GM19467 (cell line): ENCODE results near the gene RBM34.
A peak's percentile ranks its signal among the peaks of the same experiment; 100 is the strongest.

ENCODE experiments used
- ATAC-seq: cut with Tn5 transposase; IDR thresholded peaks from one replicate; pipeline ENCODE4 v1.9.1; 2021; ENCODE audit warnings: mild to moderate bottlenecking, moderate library complexity; ENCODE audit not compliant: unreplicated experiment

RBM34 gene

DNA sequence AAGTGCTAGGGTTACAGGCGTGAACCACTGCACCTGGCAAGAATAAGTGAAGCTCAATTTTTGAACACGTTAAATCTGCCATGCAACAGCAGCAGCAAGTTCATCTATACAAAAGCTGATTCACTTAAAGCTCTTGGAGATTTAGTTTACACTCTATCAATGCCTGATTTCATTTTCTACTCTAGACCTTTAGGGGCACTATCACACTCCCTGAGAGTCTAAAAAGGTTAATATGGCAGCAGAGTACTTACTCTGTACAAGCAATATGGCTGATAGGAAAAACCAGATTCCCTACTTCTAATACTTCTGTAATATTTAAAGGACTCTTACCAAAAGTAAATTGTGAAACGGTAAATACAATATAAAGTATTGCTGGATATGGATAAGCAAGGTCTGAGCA is 4.8 kb downstream of the RBM34 start:
- no peak for ATAC-seq

DNA sequence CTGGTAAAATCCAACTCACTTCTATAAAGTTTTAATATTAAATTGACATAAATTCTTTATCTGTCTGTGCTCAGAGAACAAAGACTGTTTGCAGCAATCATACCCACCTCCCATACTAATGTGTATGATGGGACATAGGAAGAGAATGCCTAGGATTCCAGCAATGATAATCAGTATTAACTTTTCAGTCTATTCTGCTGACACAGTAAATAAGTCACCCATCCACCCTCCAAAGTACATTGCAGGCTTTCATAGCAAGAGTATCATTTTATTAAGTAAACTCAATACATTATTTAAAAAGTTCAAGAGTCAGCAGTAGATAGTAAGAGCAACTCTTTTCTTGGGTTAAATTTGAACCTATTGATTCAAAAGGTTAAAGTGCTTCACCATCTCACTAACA is 8.8 kb downstream of the RBM34 start:
- ATAC-seq: no peak

- no peak for ATAC-seq
Measured at GRCh38 chr1:235151033-235151432, 10.0 kb downstream of the RBM34 start.

DNA sequence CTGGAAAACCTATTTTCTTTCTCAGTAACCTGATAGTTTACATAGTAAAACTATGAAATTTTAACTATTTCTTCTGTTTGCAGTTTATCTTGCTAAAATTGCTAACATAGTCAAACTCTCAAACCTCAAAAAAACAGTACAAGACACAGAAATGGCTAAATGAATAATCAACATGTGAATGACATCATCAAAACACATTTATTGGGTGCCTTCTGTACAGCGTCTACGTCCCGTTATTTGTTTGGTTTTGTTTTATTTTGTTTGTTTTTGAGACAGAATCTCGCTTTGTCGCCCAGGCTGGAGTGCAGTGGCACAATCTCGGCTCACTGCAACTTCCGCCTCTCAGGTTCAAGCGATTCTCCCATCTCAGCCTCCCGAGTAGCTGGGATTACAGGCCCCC is 11.2 kb downstream of the RBM34 start:
- no peak for ATAC-seq

- ATAC-seq: no peak
Measured at GRCh38 chr1:235147269-235147668, 13.8 kb downstream of the RBM34 start.

DNA sequence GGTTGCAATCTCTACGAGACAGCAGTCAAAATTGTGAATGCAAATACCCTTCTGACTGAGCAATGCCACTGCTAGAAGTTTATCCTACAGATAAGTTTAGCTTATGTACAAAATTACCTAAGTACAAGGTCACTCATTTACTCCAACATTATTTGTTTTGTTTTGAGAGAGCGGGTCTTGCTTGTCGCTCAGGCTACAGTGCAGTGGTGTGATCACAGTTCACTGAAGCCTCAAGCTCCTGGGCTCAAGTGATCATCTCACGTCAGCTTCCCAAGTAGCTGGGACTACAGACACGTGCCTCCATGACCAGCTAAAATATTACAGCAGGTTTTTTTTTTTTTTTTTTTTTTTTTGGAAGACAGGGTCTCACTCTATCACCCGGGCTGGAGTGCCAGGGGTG is 15.4 kb downstream of the RBM34 start:
- ATAC-seq: no peak

DNA sequence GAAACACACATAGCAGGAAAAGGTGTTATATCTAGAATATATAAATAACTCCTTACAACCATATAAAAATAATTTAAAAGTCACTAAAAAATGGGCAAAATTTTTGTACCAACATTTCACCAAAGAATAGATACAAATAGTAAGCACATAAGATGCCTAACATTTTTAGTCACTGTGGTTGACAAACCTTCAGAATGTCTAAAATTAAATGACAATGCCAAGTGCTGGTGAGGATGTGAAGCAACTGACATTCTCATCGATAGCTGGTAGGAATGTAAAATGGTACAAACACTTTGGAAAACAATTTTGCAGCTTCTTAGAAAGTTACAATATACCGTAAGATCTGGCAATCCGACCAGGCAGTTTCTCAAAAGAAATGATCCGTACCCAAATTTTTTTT is 18.1 kb downstream of the RBM34 start:
- no peak for ATAC-seq

- ATAC-seq: no peak
Measured at GRCh38 chr1:235139315-235139714, 21.7 kb downstream of the RBM34 start.

GRCh38 chr1:235138821-235139220 is 22.2 kb downstream of the RBM34 start:
- no peak for ATAC-seq

DNA sequence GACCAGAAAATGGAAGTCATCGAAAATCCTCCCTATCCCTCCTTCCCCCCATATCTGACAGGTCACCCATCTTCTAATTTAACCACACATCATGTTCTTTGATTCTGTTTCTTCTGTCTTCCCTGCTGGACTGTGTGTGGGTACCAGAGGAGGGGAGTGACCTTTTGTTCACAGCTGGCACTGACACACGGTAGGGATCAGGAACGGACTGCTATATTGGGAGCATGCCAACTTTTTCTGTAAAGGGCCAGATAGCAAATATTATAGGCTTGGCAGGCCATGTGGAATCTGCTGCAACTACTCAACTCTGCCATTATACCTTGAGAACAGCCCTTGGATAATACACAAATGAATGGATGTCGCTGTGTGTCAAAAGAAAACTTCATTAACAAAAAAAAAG is 24.9 kb downstream of the RBM34 start:
- no peak for ATAC-seq

GRCh38 chr1:235134171-235134570 is 26.9 kb downstream of the RBM34 start:
- ATAC-seq: no peak

DNA sequence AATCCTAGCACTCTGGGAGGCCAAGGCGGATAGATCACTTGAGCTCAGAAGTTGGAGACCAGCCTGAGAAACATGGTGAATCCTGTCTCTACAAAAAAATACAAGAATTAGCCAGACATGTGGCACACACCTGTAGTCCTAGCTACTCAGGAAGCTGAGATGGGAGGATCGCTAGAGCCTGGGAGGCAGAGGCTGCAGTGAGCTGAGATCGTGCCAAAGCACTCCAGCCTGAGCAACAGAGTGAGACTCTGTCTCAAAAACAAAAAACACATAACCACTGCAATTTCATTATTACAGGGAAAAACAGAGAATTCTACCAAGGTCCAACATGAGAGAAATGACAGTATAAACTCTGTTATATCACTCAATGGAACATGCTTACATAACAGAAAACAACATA is 28.0 kb downstream of the RBM34 start:
- ATAC-seq: no peak

DNA sequence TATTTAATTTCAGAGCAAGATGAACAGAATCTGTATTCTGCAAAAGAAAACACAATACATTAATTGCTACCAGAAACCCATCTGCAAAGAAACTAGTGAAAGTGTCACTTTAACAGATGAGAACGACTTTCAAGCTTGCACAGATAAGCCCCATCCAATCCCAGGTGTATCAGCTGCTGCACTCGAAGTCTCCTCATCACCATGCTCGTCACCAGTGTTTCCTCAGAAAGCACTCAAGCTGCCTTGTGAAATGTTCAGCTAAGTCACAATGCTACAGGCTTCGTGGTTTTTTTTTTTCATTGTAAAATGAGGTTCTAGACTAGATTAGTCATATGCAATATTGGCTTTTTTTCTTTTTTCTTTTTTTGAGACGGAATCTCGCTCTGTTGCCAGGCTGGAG is 29.1 kb downstream of the RBM34 start:
- ATAC-seq: no peak

DNA sequence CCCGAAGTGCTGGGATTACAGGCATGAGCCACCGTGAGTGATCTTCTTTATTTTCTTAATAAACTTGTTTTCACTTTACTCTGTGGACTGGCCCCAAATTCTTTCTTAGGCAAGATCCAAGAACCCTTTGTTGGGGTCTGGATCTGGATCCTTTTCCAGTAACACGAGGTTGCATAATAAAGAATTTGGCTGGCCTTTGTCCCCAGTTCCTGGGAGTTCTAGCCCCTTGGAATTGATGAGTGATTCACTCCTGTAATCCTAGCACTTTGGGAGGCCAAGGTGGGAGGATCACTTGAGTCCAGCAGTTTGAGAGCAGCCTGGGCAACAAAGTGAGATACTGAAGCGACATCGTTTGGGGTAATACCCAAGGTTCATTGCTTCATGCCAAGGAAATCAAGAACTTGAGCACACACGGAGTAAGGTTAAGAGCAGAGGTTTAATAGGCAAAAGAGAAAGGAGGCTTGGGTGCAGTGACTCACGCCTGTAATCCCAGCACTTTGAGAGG is 30.2 kb downstream of the RBM34 start:
- no peak for ATAC-seq

DNA sequence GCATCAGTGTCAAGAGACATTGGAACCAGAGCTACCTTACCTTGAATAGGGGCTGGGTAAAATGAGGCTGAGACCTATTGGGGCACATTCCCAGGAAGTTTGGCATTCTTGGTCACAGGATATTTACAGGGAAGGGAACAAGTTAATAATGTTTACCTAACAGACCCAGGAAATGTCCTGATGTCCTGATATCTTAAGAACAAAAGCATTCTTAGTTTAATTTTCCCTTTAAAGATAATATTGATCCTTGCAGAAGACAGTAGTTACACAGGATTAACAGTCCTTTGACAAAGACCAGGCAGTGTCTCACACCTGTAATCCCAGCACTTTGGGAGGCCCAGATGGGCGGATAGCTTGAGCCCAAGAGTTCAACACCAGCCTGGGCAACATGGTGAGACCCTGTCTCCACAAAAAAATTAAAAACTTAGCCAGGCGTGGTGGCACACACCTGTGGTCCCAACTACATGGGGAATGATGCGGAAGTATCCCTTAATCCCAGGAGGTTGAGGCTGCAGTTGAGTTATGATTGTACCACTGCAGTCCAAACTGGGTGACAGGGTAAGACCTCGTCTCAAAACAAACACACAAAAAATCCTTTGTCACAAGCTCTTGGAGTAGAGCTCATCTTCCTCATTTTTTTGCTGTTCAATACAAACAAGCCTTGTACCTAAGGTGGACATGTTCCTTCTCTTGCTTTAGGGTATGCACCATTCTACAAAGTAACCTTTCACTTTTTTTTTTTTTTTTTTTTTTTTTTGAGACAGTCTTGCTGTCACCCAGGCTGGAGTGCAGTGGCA is 31.1 kb downstream of the RBM34 start:
- ATAC-seq: no peak

DNA sequence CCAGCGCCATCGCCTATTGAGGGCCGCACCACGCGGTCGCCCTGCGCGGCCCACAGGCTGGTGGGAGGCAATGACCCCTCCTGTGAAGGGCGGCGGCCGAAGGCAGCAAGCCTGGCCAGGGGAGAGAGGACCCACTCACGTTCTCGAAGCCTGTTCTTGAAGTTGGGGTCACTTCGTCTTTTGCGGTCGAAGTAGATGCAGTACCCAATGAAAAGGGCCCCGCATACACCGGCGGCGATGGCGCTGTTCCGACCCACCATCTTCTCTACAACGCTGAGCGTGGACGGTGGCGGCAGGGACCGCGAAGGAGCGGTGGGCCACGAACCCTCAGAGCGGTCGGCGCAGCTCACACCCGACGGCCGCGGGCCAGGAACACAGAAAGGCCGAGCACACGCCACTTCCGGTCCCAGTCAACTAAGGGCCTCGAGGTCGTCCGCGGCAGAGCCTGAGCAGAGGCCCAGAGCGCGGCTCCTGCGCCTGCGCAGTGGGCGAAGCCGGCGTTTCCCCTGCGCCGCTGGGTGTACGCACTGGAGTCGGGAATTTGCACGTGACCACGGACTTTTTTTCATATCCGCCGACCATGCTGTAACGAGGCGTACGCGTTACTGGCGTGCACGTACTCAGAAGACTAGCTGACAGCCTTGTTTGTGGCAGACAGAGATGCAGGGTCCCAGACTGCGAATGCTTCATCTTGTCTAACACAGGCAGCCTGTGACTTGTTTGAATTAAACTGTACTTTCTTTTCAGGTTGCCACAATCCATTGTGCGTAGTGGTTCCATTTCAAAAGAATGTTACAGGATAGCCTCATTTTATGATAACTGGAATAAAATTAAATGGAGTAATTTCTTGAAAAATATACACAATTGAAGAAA is 32.4 kb downstream of the RBM34 start, which contains the start of gene TOMM20:
TOMM20 (minus strand) TSS at position 382 of the 873 bp plus-strand sequence; CDS start at position 260, 122 bp downstream.
- ATAC-seq: peak; percentile 95

DNA sequence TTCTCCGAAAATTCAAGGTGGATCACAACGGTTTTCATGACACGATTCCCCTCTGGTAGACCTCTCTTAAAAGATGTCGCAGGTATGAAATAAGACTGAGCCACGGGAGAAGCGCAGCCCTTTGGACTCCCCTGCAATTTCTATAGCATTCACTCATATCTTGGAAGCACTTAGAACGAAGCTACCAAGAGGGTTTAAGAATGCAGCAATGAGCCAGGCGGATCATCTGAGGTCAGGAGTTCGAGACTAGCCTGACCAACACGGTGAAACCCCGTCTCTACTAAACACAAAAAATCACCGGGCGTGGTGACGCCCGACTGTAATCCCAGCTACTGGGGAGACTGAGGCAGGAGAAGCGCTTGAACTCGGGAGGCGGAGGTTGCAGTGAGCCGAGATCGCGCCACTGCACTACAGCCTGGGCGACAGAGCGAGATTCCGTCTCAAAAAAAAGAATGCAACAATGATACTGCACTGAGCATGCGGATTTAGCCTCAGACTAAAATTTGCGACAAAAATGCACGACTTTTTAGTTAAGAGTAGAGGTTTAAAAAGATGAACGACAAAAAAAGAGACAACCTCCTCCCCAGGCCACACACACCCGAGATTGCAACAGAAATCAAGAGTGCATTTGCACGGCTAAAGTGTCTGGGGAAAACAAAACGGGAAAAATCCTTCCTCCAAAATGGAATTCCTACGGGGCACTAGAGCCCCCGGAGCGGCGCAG is 33.2 kb downstream of the RBM34 start:
- ATAC-seq: no peak

DNA sequence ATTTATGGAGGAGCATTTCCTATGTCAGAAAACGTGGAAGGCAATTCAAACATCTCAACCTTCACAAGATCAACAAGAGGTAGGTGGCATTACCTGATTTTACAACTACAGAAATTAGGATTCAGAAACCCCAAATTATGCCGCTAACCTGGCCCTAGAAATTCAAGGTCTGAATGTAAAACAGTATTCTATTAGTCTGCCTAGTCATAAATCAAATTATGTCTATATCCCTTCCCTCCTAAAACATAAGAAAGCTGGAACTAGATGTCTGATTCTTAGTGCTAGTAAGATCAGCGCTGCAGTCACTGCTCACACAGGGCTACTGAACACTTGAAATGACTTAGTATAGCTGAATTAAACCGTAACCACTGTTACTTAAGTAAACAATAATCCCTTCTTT is 33.8 kb downstream of the RBM34 start:
- ATAC-seq: no peak

DNA sequence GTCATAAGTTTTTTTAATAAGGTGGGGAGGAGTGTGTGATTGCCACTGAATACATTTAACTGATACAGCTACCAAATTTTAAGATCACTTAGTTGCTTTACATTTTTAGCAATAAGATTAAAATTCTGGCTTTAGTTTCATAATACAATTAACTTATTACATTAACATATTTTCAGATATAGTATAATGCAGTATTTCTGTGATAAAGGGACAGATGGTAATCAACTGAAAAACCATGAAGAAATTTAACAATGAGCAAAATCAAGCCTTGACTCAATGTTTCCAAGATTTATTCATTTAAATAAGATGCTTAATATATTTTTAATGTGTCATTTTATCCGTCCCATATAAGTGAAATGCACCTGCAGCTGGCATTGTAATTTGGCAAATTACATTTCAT is 36.4 kb downstream of the RBM34 start:
- no peak for ATAC-seq

DNA sequence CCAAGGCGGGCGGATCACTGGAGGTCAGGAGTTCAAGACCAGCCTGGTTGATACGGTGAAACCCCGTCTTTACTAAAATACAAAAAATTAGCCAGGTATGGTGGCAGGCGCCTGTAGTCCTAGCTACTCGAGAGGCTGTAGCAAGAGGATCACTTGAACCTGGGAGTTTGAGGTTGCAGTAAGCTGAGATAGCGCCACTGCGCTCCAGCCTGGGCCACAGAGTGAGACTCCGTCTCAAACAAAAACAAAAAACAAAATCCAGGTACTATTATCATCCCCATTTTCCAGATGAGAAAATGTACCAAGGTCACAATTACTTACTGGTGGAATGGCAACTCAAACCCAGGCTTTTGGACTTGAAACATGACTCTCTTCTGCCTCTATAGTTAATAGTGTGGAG is 36.9 kb downstream of the RBM34 start:
- no peak for ATAC-seq

DNA sequence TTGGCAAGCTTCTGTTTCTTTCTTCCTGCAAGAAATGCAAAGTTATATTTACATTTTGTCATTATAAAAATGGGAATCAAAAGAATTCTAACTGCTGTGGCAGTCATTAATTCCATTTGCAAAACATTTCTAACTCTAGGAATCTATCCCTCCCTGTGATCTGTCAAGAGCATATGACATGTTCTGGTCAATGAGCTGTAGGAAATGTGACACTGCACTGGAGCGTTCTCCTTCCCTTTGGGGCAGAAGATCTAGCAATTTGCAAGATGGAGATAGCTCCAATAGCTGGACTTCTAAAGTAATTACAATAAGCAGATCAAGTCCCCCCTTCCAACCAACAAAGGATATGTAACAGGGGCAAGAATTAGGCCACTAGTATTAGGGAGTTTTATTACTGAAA is 38.7 kb downstream of the RBM34 start:
- no peak for ATAC-seq
